Activated CD4-positive, alpha-beta T cell treated with anti-CD3 and anti-CD28 coated beads, Interleukin-2, amount 10 ng/mL, durations not matched to agents 24 days and 14 days (primary cell): ENCODE data around the gene FAM184B. TPM values are rescaled to one million over a fixed set of nuclear protein-coding genes. Genes with fewer than 3 reads are reported as not detected.

ENCODE experiments used
- DNase-seq: peaks from one replicate; pipeline ENCODE4 v3.0.0; 2022
- H3K27ac Mint-ChIP-seq: one replicate; pipeline ENCODE4 v1.8.0; 2022; ENCODE audit warnings: mild to moderate bottlenecking, mixed read lengths
- H3K27me3 Mint-ChIP-seq: one replicate; pipeline ENCODE4 v1.8.0; 2022; ENCODE audit warnings: mixed read lengths
- H3K36me3 Mint-ChIP-seq: one replicate; pipeline ENCODE4 v1.8.0; 2022; ENCODE audit warnings: low read depth, mild to moderate bottlenecking, mixed read lengths
- H3K4me1 Mint-ChIP-seq: one replicate; pipeline ENCODE4 v1.8.0; 2021; ENCODE audit warnings: mixed read lengths
- H3K4me3 Mint-ChIP-seq: one replicate; pipeline ENCODE4 v1.8.0; 2022; ENCODE audit warnings: mild to moderate bottlenecking, moderate library complexity, mixed read lengths
- H3K9me3 Mint-ChIP-seq: one replicate; pipeline ENCODE4 v1.8.0; 2021; ENCODE audit warnings: mixed read lengths
- intact Hi-C: fragments of 100-400 bp; cut with micrococcal nuclease; formaldehyde crosslinking; loops from one replicate; pipeline ENCODE4 v1.15.1; 2023
- total RNA-seq: library from RNA; stranded (reverse); gene quantifications from 2 replicates; pipeline ENCODE4 v1.2.3, GENCODE V29; 2022

The FAM184B gene
- total RNA-seq, 1 donor from 2014 or later, result not detected

DNA sequence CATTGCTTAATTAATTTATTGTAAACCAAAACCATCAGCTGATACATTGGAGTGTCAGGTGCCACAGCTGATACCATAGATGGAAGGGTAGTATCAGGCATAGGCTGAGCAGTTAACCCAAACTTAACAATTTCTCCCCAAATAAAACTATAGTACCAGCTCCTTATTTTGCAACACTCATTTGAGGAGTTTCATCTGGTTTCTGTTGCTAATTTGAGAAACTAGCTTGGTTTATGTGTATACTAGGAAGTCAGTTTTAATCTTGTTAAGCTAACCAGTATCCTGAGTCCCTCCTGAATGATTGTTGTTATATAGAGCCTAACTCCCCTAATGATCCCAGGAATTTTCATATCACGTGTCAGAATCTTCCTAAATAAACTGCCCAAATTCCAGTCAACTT is 16.4 kb upstream of the FAM184B start:
- H3K9me3 Mint-ChIP-seq, result no peaks in the 10 kb centered on the region
- peaks cover 5% of the 10 kb centered on the region for H3K4me1 Mint-ChIP-seq
- no peak overlapping the region for H3K27ac Mint-ChIP-seq
- H3K27me3 Mint-ChIP-seq, result no peaks in the 10 kb centered on the region
- intact Hi-C loops, result no loop called here
- H3K36me3 Mint-ChIP-seq, result peaks cover 48% of the 10 kb centered on the region
- DNase-seq, result peak; percentile 13
- no peak overlapping the region for H3K4me3 Mint-ChIP-seq

DNA sequence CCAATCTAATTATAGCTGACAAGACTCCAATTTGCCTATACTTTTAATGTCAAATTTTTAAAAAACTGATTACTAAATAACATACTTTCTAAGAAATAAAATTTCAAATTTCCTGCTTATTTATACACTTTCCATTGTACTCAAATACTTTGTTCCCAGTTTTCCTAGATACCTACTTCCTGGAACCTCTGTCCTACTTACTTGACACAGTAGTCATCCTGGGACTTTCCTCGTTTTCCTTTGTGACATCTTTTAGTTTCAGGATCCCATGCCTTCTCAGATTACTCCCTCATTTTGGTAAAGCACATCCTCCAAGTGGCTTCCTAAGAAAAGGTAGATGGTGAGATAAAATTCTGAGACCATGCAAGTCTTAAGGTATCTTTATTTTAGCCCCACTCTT is 13.3 kb upstream of the FAM184B start:
- intact Hi-C loops, result no loop called here
- Mint-ChIP-seq H3K4me3 (no peak overlapping the region), H3K4me1 (no peaks in the 10 kb centered on the region), H3K9me3 (no peaks in the 10 kb centered on the region), H3K36me3 (peaks cover 39% of the 10 kb centered on the region), H3K27ac (no peak overlapping the region), H3K27me3 (no peaks in the 10 kb centered on the region)
- DNase-seq, result peak; percentile 10

DNA sequence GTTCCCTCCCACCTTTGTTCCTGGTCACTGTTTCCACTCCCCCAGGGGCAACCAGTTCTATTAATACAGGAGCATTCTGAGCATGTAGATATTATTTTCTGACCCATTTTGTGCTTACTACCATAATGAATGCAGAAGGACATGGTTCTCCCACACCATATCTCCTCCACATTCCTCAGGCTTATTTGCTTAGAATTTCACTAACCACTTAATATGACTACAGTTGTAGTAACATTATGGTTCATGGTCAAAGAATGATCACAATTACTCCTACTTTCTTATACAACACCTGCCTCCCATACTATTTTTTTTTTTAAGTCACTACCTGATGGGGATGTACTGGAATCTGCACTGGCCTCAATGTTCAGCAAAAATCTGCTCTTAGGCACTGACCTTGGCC is 7.5 kb upstream of the FAM184B start:
- intact Hi-C loops, result no loop called here
- H3K9me3 Mint-ChIP-seq, result no peaks in the 10 kb centered on the region
- H3K4me1 Mint-ChIP-seq, result peaks cover 7% of the 10 kb centered on the region
- peaks cover 23% of the 10 kb centered on the region for H3K36me3 Mint-ChIP-seq
- no peak overlapping the region for H3K27ac Mint-ChIP-seq
- no peaks in the 10 kb centered on the region for H3K27me3 Mint-ChIP-seq
- no peak overlapping the region for H3K4me3 Mint-ChIP-seq
- no peak for DNase-seq

DNA sequence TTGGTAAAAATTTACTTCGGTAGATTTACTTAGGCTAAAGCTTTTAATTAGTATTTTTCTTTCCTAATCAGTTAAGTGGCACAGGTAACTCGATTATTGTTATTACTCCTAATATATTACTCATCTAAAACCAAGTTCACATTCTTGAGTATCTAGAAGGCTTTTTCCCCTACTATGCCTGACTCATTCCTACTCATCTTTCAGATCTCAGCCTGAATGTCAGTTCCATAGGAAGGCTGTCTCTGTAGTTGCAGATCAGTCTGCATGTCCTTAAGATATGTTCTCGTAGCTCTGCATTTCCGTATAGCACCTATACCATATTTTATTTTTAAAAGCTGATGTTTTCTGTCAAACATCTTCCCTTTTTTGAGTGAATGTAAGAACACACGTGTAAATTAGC is 5.9 kb upstream of the FAM184B start:
- Mint-ChIP-seq H3K27me3 (peaks cover 7% of the 10 kb centered on the region), H3K27ac (no peak overlapping the region), H3K4me3 (no peak overlapping the region), H3K9me3 (no peaks in the 10 kb centered on the region), H3K36me3 (peaks cover 13% of the 10 kb centered on the region), H3K4me1 (peaks cover 7% of the 10 kb centered on the region)
- intact Hi-C loops, result no loop called here
- no peak for DNase-seq

DNA sequence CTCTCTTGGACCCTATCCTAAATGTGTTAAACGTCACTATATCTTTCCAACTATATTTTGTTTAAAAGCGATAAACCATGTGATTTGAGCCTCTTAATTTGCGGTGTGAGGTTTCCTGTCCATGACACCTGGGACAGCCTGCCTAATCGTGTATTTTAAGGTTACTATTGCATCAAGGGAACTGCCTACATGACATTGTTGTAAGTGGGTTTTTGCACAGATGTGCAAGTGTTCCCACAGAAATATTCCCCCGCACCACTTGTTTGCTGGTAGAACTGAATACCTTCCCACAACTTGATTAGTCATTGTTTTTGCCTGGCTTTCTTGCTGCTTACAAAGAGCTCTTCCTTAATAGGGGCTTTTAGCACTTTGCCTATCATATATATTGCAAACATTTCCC is 5.1 kb upstream of the FAM184B start:
- Mint-ChIP-seq H3K27ac (no peak overlapping the region), H3K4me1 (peaks cover 11% of the 10 kb centered on the region), H3K4me3 (no peak overlapping the region), H3K27me3 (peaks cover 15% of the 10 kb centered on the region), H3K36me3 (peaks cover 8% of the 10 kb centered on the region), H3K9me3 (no peaks in the 10 kb centered on the region)
- no peak for DNase-seq
- intact Hi-C loops, result no loop called here

DNA sequence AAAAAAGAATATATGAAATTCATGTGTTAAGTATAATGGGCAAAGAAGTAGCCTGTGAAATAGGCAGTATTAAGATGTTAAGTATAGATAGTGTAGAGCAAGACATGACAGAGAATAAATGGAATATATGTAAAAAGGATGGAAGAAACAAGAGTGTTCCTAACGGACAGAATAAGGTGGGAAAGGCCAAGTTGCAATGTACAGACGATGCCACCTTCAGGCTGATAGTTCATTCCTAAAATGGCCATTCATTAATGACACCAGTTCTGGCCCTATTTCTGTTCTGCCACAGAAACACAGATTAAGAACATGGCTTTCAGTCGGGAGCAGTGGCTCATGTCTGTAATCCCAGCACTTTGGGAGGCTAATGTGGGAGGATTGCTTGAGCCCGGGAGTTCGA is 4.4 kb upstream of the FAM184B start:
- H3K27me3 Mint-ChIP-seq, result peaks cover 17% of the 10 kb centered on the region

DNA sequence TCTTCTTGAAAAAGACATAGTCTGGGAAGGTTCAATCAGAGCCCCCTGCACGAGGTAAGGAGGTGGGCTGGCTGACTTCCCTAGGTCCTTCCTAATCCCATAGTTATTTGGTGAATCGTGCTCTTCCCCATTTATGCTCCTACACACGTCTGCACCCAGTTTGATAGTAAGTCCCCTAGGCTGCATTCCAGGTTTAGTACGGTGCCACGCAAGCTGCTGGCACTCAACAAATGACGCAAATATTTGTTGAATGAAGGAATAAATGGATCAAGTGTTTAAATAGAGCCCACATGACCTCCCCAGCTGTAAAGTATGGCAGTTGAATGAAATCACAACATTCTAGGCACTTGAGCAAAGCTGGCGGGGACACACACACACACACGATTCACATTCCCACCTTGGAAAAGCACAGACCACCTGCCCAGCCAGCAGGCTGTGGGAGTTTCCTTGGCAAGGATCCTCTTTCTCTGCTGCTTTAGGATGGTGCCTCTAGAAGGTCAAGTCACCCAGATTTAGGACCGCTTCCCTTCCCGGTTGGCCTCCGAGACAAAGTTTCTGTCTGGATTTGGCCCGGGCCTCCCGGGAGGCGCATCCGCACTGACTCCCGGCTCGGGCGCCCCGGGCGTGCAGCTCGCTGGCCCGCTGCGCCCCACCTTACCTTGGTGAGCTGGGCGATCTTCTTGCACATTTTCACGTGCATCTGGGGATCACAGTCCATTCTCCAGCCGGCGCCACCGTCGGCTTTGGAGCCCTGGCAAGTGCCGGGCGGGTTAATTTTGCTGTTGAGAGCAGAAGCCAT is 721 bp downstream of the FAM184B start:
- intact Hi-C loops, result no loop called here
- H3K4me3 Mint-ChIP-seq, result no peak overlapping the region
- no peak for DNase-seq
- peaks cover 46% of the 10 kb centered on the region for H3K27me3 Mint-ChIP-seq
- no peaks in the 10 kb centered on the region for H3K36me3 Mint-ChIP-seq
- no peaks in the 10 kb centered on the region for H3K9me3 Mint-ChIP-seq
- no peak overlapping the region for H3K27ac Mint-ChIP-seq
- peaks cover 4% of the 10 kb centered on the region for H3K4me1 Mint-ChIP-seq

More for the DNA sequence above, 4.4 kb upstream of the FAM184B start:
- Mint-ChIP-seq H3K36me3 (peaks cover 4% of the 10 kb centered on the region), H3K4me3 (no peak overlapping the region), H3K9me3 (no peaks in the 10 kb centered on the region), H3K4me1 (peaks cover 12% of the 10 kb centered on the region), H3K27ac (no peak overlapping the region)
- intact Hi-C loops, result no loop called here
- no peak for DNase-seq

DNA sequence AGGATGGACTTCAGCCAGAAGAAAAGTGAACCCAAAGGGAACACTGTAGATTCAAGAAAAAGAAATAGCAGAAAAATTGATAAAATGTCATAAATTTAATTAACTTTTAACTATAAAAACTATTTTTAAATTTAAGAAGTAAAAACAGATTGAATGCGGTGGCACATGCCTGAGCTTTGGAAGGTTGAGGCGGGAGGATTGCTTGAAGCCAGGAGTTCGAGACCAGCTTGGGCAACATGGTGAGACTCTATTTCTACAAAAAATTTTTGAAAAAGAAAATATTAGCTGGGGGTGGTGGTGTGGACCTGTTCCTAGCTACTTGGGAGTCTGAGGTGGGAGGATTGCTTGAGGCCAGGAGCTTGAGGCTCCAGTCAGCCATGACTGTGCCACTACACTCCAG is 3.0 kb downstream of the FAM184B start:
- H3K4me3 Mint-ChIP-seq, result no peak overlapping the region
- intact Hi-C loops, result no loop called here
- no peaks in the 10 kb centered on the region for H3K36me3 Mint-ChIP-seq

DNA sequence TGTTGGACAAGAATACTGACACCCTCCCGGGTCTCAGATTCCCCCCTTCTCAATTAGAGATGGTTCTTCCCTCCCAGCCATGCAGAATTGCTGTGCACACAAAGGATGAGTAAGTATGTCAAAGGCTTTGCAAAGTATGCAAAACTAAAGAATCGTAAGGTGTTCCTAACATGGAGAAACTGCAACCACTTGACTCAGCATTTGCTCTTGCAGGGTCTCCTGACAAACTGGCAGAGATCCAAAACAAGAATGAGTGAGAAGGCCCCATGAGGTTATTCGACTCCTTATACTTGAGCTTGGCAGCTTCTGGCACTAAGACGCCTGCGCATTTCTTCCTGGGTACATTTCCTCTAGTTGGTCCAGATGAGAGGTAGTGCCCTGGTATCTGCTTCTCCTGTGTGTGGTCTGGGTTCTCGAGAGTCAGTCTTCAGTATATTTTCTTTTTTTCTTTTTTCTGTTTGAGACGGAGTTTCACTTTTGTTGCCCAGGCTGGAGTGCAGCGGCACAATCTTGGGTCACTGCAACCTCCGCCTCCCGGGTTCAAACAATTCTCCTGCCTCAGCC is 8.2 kb downstream of the FAM184B start:
- Mint-ChIP-seq H3K9me3 (no peaks in the 10 kb centered on the region), H3K27ac (no peak overlapping the region), H3K4me1 (no peaks in the 10 kb centered on the region), H3K27me3 (peaks cover 11% of the 10 kb centered on the region), H3K36me3 (no peaks in the 10 kb centered on the region), H3K4me3 (no peak overlapping the region)
- intact Hi-C loops, result no loop called here
- no peak for DNase-seq

More for the DNA sequence above, 3.0 kb downstream of the FAM184B start:
- H3K27ac Mint-ChIP-seq, result no peak overlapping the region
- DNase-seq, result no peak
- peaks cover 46% of the 10 kb centered on the region for H3K27me3 Mint-ChIP-seq
- no peaks in the 10 kb centered on the region for H3K9me3 Mint-ChIP-seq
- peaks cover 4% of the 10 kb centered on the region for H3K4me1 Mint-ChIP-seq

DNA sequence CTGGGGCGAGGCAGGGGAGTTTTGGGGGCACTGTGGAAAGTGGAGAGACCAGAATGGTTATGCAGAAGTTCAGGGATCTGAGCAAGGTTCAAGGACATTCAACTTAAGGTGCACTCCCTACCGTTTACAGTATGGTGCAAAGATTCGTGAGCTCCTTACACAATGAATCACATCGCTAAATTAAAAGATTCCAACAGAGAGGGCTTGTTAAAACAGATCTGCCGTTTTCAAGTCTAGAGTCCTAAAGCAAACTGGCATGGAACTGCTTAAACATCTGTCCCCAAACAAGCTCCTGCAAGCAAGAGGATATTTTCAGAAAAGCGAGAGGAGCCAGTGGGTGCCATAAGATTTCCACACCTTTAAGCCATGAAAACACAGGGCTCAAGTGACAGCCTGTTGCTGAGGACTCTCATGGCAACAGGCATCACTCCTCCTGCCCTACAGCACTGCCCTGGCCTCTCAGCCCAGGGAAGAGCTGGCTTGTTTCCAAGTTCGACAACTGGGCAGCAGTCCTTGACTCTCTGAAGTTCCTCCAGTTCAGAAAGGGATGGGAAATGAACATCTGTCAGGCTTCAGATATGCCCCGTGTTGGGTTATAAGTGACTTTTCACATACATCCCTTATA is 10.0 kb downstream of the FAM184B start:
- Mint-ChIP-seq H3K27me3 (peaks cover 3% of the 10 kb centered on the region), H3K4me3 (no peak overlapping the region), H3K4me1 (no peaks in the 10 kb centered on the region), H3K27ac (no peak overlapping the region), H3K36me3 (no peaks in the 10 kb centered on the region), H3K9me3 (no peaks in the 10 kb centered on the region)
- DNase-seq, result no peak
- intact Hi-C loops, result no loop called here

DNA sequence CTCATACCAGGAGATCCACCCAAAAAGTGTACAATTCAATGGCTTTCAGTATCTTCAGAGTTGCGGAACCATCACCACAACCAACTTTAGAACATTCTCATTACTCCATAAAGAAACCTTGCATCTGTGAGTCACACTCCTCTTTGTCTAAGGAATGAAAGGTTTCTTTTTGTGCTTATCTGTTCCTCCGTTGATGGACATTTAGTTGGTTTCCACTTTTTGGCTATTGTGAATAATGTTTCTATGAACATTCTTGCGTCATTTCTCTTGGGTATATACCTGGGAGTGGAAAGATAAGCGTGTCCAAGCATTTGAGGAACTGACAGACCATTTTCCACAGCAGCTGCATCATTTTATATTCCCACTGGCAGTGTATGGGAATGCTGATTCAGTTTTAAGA is 10.6 kb downstream of the FAM184B start:
- no peak overlapping the region for H3K27ac Mint-ChIP-seq
- DNase-seq, result no peak
- H3K4me3 Mint-ChIP-seq, result no peak overlapping the region
- H3K9me3 Mint-ChIP-seq, result no peaks in the 10 kb centered on the region
- H3K4me1 Mint-ChIP-seq, result no peaks in the 10 kb centered on the region
- peaks cover 3% of the 10 kb centered on the region for H3K27me3 Mint-ChIP-seq
- intact Hi-C loops, result no loop called here
- no peaks in the 10 kb centered on the region for H3K36me3 Mint-ChIP-seq

DNA sequence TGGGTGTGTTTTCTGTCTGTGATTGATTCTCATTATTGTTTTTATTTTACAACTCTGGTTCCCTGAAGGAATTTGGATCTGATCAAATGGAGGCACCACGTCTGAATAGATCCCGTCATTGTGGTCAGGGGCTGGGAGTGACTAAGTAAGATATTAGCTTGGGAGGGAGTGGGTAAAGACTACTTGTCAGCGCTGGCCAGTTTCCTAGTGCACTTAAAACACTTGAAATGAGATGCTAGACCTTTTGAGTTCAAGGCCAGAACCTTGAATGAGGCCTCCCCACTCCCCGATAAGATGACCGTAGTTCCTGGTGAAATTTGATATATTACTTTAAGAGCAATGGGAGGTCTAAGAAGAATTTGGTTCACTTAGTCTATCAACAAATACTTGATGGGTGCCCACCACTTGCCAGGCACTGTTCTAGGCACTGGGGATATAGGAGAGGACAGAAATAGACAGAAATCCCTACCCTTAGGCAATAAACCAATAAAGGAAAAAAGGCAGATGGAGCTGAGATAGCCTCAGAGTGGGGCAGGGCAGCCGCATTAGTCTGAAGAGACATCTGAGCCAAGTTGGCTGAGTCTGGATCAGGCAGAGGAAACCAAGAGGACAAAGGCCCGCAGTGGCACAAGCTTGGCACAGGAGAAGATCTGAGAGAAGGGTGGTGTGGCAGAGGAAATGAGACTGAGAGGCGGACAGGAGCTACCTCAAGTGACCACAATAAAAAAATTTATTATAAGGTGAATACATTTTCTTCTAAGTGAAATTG is 11.8 kb downstream of the FAM184B start:
- no peak overlapping the region for H3K4me3 Mint-ChIP-seq
- no peaks in the 10 kb centered on the region for H3K36me3 Mint-ChIP-seq
- intact Hi-C loops, result no loop called here
- no peaks in the 10 kb centered on the region for H3K9me3 Mint-ChIP-seq
- H3K27me3 Mint-ChIP-seq, result peaks cover 3% of the 10 kb centered on the region
- H3K4me1 Mint-ChIP-seq, result no peaks in the 10 kb centered on the region
- no peak for DNase-seq
- H3K27ac Mint-ChIP-seq, result no peak overlapping the region

DNA sequence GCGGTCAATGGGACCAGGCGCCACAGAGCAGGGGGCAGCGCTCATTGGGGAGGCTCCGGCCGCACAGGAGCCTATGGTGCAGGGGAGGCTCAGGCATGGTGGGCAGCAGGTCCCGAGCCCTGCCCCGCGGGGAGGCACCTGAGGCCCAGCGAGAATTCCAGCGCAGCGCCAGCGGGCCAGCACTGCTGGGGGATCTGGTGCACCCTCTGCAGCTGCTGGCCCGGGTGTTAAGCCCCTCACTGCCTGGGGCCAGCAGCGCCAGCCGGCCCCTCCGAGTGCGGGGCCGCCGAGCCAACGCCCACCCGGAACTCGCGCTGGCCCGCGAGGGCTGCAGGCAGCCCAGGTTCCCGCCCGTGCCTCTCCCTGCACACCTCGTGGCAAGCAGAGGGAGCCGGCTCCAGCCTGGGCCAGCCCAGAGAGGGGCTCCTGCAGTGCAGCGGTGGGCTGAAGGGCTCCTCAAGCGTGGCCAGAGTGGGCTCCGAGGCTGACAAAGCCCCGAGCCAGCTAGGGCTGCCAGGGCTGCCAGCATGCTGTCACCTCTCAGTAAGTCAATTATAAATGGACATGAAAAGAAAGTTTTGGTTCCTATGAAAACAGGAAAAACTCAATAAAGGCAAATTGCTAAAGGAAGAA is 14.5 kb downstream of the FAM184B start:
- Mint-ChIP-seq H3K9me3 (no peaks in the 10 kb centered on the region), H3K27me3 (peaks cover 3% of the 10 kb centered on the region), H3K36me3 (no peaks in the 10 kb centered on the region), H3K4me3 (no peak overlapping the region), H3K27ac (no peak overlapping the region), H3K4me1 (no peaks in the 10 kb centered on the region)
- no peak for DNase-seq
- intact Hi-C loops, result no loop called here
